ENCODE data around the gene NAP1L4. TPM values are rescaled to one million over a fixed set of nuclear protein-coding genes. Genes with fewer than 3 reads are reported as not detected.

Gene NAP1L4
- total and polyA plus RNA-seq, 2 of the 8 experiments (the other 6 are each of a cell fraction or from before 2014, with no cell fraction given): 75.8 to 194 TPM

GRCh38 chr11:2992234-2992996 is at the start of gene NAP1L4 (continued):
- TF ChIP-seq MAFK (IDR thresholded peaks at IDR 0.05; ENCODE audit: low read depth, low read length): no peak
- peak; percentile 90 for TF ChIP-seq SP1 (IDR thresholded peaks at IDR 0.05; ENCODE audit: low read depth, low read length)
- peak; percentile 44; the same call in 1 of the 2 replicates for TF ChIP-seq CREB1 (IDR thresholded peaks at IDR 0.05)
- TF ChIP-seq KDM5A (IDR thresholded peaks at IDR 0.05; ENCODE audit: low read length): 0 out of 2 replicates have a peak, but pooled peaks have one; percentile 7
- no peak for TF ChIP-seq YY1 (IDR thresholded peaks at IDR 0.05; ENCODE audit: low read depth, low read length)
- no peak for TF ChIP-seq EGR1 (IDR thresholded peaks at IDR 0.05; ENCODE audit: borderline replicate concordance, low read depth, low read length)
- no peak for TF ChIP-seq RFX5 (IDR thresholded peaks at IDR 0.05; ENCODE audit: borderline replicate concordance, low read depth, low read length)
- TF ChIP-seq SIX5 (IDR thresholded peaks at IDR 0.05; ENCODE audit: low read depth, low read length): no peak
- no peak for TF ChIP-seq SUZ12 (IDR thresholded peaks at IDR 0.05; ENCODE audit: low read length)
- TF ChIP-seq JUND (IDR thresholded peaks at IDR 0.05; ENCODE audit: low read length): no peak
- no peak for TF ChIP-seq POU5F1 (IDR thresholded peaks at IDR 0.05; ENCODE audit: low read depth, low read length)
- TF ChIP-seq SRF (IDR thresholded peaks at IDR 0.05; ENCODE audit: low read depth, low read length): no peak
- no peak for TF ChIP-seq RAD21 (IDR thresholded peaks at IDR 0.05 in 1 of 2, conservative IDR thresholded peaks at IDR 0.05 in 1 of 2; ENCODE audit: low read depth in 2 of 2, low read length in 2 of 2)
- TF ChIP-seq MAX (IDR thresholded peaks at IDR 0.05): peak; percentile 79
- no peak for TF ChIP-seq JUN (IDR thresholded peaks at IDR 0.05; ENCODE audit: low read depth, low read length)
- TF ChIP-seq KDM4A (IDR thresholded peaks at IDR 0.05; ENCODE audit: low read depth, low read length, severe bottlenecking): peak; percentile 49
- no peak for TF ChIP-seq HDAC6 (IDR thresholded peaks at IDR 0.05; ENCODE audit: low read depth, low read length)
- peak in 1 of 2 experiments; percentile 78; a peak in 2 of 4 replicates for TF ChIP-seq HDAC2 (IDR thresholded peaks at IDR 0.05; ENCODE audit: borderline replicate concordance in 1 of 2, low read depth in 2 of 2, low read length in 2 of 2)
- no peak for TF ChIP-seq CEBPB (IDR thresholded peaks at IDR 0.05; ENCODE audit: low read depth, low read length)
- TF ChIP-seq CHD1 (IDR thresholded peaks at IDR 0.05; ENCODE audit: low read depth, low read length): no peak
- TF ChIP-seq SIN3A (conservative IDR thresholded peaks at IDR 0.05 in 1 of 2, IDR thresholded peaks at IDR 0.05 in 1 of 2; ENCODE audit: low read depth in 1 of 2, low read length in 2 of 2): peak in 1 of 2 experiments; percentile 69; a peak in 2 of 4 replicates
- TF ChIP-seq CTCF (IDR thresholded peaks at IDR 0.05; ENCODE audit: control extremely low read depth in 1 of 3, insufficient read depth in 1 of 3, low read depth in 1 of 3, low read length in 3 of 3): no peak; a peak in 1 of 4 replicates

All from H1 (cell line).